ENCODE results near the gene LMBR1. TPM values are rescaled to one million over a fixed set of nuclear protein-coding genes. Genes with fewer than 3 reads are reported as not detected.

The LMBR1 gene
- total and polyA plus RNA-seq, 2 of the 13 experiments (the other 11 are each of a cell fraction or from before 2014, with no cell fraction given), result 20.9 to 39.6 TPM

DNA sequence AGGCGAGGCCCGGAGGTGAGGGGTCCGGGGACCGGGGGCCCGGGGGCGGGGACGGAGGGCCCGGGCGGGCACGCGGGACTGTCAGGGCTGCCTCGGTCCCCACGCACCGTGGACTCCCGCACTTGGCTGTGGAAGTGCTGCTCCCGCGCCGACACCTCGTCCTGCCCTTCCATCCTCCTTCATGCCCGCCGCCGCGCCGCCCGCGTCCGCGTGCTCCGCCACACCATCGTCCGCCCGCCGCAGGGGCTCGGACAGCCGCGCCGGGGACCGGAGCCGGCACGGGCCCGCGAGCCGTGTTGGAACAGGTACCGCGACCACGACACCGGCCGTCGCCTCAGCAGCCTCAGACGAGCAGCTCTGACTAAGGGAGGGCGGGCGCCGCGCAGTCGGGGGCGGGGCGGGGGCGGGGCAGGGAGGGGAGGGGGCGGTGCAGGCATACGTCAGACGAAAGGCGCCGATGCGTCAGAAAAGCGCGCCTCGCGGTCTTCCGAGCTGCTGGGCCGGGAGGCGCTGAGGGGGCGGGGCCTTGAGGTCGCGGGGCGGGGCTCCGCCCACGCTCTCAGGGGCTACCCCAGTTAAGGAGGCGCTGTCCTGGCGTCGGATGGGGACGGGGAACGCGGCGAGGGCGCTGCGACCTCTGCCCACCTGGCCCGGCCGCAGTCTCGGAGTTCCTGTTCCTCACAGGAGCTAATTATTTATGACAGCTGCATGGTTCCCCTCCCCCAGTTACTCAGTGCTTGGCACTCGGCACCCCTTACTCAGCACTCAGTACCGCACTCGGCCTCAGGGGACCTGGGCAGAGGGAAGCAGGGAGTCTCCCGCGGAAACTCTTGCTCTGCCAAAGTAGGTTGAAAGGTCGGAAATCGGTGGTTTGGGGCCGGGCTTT lies at the start of gene LMBR1 (continued):
- no peak for TF ChIP-seq AGO2 (optimal IDR thresholded peaks at IDR 0.05; ENCODE audit: low read depth, low read length)
- TF ChIP-seq ZNF205 (CRISPR knock-in tag; IDR thresholded peaks at IDR 0.05), result peak; percentile 46; the same call in 1 of the 2 replicates
- TF ChIP-seq ZNF10 (CRISPR knock-in tag; IDR thresholded peaks at IDR 0.05; ENCODE audit: borderline replicate concordance, low read depth), result no peak
- no peak for TF ChIP-seq FOXM1 (CRISPR knock-in tag; IDR thresholded peaks at IDR 0.05)
- no peak for TF ChIP-seq ZNF850 (CRISPR knock-in tag; conservative IDR thresholded peaks at IDR 0.05)
- TF ChIP-seq, protein P1, sequence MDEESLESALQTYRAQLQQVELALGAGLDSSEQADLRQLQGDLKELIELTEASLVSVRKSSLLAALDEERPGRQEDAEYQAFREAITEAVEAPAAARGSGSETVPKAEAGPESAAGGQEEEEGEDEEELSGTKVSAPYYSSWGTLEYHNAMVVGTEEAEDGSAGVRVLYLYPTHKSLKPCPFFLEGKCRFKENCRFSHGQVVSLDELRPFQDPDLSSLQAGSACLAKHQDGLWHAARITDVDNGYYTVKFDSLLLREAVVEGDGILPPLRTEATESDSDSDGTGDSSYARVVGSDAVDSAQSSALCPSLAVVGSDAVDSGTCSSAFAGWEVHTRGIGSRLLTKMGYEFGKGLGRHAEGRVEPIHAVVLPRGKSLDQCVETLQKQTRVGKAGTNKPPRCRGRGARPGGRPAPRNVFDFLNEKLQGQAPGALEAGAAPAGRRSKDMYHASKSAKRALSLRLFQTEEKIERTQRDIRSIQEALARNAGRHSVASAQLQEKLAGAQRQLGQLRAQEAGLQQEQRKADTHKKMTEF (CRISPR knock-in tag; IDR thresholded peaks at IDR 0.05), result peak; percentile 72
- no peak for TF ChIP-seq BORCS8-MEF2B (CRISPR knock-in tag; IDR thresholded peaks at IDR 0.05)
- TF ChIP-seq ZNF431 (CRISPR knock-in tag; IDR thresholded peaks at IDR 0.05; ENCODE audit: borderline replicate concordance, low read depth), result no peak
- TF ChIP-seq RXRA (CRISPR knock-in tag; IDR thresholded peaks at IDR 0.05), result peak; percentile 66; the same call in 1 of the 2 replicates
- TF ChIP-seq MEIS2 (CRISPR knock-in tag; IDR thresholded peaks at IDR 0.05), result peak; percentile 30; the same call in 1 of the 2 replicates
- no peak for TF ChIP-seq ZNF790 (CRISPR knock-in tag; IDR thresholded peaks at IDR 0.05; ENCODE audit: borderline replicate concordance)
- no peak for TF ChIP-seq ZNF543 (CRISPR knock-in tag; IDR thresholded peaks at IDR 0.05)
- TF ChIP-seq, protein P2, sequence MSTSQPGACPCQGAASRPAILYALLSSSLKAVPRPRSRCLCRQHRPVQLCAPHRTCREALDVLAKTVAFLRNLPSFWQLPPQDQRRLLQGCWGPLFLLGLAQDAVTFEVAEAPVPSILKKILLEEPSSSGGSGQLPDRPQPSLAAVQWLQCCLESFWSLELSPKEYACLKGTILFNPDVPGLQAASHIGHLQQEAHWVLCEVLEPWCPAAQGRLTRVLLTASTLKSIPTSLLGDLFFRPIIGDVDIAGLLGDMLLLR (CRISPR knock-in tag; IDR thresholded peaks at IDR 0.05), result no peak; the same call in 1 of the 2 replicates
- TF ChIP-seq ZNF253 (CRISPR knock-in tag; IDR thresholded peaks at IDR 0.05; ENCODE audit: borderline replicate concordance), result no peak
- TF ChIP-seq, protein P3, sequence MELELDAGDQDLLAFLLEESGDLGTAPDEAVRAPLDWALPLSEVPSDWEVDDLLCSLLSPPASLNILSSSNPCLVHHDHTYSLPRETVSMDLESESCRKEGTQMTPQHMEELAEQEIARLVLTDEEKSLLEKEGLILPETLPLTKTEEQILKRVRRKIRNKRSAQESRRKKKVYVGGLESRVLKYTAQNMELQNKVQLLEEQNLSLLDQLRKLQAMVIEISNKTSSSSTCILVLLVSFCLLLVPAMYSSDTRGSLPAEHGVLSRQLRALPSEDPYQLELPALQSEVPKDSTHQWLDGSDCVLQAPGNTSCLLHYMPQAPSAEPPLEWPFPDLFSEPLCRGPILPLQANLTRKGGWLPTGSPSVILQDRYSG (CRISPR knock-in tag; IDR thresholded peaks at IDR 0.05), result no peak
- peak; percentile 72 for TF ChIP-seq ZNF501 (CRISPR knock-in tag; IDR thresholded peaks at IDR 0.05)
- TF ChIP-seq DMAP1 (CRISPR knock-in tag; IDR thresholded peaks at IDR 0.05), result peak; percentile 46; the same call in 1 of the 2 replicates
- 0 out of 2 replicates have a peak, but pooled peaks have one; percentile 29 for TF ChIP-seq XBP1 (CRISPR knock-in tag; IDR thresholded peaks at IDR 0.05)
- TF ChIP-seq ZSCAN25 (CRISPR knock-in tag; IDR thresholded peaks at IDR 0.05), result peak; percentile 98
- no peak for TF ChIP-seq ATRX (CRISPR knock-in tag; IDR thresholded peaks at IDR 0.05; ENCODE audit: borderline replicate concordance)
- no peak for TF ChIP-seq SIN3B (IDR thresholded peaks at IDR 0.05; ENCODE audit: low read length)
- no peak for TF ChIP-seq RFX1 (IDR thresholded peaks at IDR 0.05)
- TF ChIP-seq, protein P4, sequence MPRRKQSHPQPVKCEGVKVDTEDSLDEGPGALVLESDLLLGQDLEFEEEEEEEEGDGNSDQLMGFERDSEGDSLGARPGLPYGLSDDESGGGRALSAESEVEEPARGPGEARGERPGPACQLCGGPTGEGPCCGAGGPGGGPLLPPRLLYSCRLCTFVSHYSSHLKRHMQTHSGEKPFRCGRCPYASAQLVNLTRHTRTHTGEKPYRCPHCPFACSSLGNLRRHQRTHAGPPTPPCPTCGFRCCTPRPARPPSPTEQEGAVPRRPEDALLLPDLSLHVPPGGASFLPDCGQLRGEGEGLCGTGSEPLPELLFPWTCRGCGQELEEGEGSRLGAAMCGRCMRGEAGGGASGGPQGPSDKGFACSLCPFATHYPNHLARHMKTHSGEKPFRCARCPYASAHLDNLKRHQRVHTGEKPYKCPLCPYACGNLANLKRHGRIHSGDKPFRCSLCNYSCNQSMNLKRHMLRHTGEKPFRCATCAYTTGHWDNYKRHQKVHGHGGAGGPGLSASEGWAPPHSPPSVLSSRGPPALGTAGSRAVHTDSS (CRISPR knock-in tag; conservative IDR thresholded peaks at IDR 0.05), result 0 out of 2 replicates have a peak, but pooled peaks have one; percentile 62
- no peak for TF ChIP-seq ZNF496 (CRISPR knock-in tag; IDR thresholded peaks at IDR 0.05; ENCODE audit: insufficient replicate concordance)
- no peak; the same call in 1 of the 2 replicates for TF ChIP-seq ZKSCAN8 (CRISPR knock-in tag; IDR thresholded peaks at IDR 0.05; ENCODE audit: borderline replicate concordance)

Measured in HepG2 (cell line).